ENCODE results near the gene SSH3. TPM values are rescaled to one million over a fixed set of nuclear protein-coding genes. Genes with fewer than 3 reads are reported as not detected.

SSH3 gene, protein sequence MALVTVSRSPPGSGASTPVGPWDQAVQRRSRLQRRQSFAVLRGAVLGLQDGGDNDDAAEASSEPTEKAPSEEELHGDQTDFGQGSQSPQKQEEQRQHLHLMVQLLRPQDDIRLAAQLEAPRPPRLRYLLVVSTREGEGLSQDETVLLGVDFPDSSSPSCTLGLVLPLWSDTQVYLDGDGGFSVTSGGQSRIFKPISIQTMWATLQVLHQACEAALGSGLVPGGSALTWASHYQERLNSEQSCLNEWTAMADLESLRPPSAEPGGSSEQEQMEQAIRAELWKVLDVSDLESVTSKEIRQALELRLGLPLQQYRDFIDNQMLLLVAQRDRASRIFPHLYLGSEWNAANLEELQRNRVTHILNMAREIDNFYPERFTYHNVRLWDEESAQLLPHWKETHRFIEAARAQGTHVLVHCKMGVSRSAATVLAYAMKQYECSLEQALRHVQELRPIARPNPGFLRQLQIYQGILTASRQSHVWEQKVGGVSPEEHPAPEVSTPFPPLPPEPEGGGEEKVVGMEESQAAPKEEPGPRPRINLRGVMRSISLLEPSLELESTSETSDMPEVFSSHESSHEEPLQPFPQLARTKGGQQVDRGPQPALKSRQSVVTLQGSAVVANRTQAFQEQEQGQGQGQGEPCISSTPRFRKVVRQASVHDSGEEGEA
- 24.4 and 30.8 TPM in 2 replicates for total RNA-seq

DNA sequence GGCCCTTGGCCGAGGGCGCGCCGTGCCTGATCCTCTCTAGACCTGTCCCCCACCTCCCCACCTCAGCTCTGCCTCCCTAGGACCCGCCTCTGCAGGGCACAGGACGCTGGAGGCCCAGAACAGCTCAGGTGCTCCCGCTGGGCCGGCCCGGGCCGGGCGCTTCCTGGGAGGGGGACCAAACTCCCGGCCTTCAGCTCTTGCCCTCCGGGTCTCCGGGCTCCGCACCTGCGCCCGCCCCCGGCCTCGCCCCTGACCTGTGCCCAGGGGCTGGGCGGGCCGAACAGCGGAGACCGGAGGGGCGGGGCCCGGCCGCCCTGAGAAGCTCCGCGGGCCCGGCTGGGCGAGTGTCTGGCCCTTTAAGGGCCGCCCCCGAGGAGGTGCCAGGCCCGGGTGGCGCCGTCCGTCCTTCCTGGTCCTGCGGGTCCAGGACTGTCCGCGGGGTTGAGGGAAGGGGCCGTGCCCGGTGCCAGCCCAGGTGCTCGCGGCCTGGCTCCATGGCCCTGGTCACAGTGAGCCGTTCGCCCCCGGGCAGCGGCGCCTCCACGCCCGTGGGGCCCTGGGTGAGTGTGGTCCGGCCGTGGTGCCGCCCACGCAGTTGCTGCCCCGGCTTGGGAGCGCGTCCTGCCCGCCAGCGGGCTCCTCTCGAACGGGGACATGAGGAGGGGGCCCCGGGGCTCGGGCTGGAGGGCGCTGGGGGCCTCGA lies at the start of gene SSH3:
TSS of gene SSH3 (plus strand) at position 399 of the 703 bp plus-strand sequence. CDS start at position 495, 96 bp downstream.

DNA sequence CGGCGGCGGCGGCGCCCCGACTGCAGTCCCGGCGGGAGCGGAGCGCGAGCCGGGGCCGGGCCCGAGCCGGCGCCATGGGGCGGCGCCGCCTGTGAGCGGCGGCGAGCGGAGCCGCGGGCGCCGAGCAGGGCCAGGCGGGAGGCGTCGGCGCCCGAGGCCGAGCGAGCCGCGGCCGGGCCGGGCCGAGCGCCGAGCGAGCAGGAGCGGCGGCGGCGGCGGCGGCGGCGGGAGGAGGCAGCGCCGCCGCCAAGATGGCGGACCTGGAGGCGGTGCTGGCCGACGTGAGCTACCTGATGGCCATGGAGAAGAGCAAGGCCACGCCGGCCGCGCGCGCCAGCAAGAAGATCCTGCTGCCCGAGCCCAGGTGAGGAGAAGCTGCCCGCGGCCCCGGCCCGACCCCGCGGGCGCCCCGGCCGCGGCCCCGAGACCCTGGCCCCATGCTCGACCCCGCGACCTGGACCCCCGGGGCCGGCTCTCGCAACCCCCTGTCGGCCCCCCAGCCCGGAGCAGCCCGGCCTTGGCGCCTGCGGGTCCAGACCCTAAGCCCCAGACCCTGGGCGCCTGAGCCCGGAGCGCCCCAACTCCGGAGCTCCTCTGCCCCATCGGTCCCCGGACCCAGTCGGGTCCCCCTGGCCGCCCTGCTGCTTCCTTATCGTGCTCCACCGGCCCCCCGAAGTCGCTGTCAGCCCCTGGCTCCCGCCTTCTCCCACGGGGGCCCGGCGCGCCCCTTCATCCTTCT lies 36.7 kb upstream of the SSH3 start, which contains the start of gene GRK2:
TSS of gene GRK2 (plus strand) at position 25 of the 739 bp plus-strand sequence. CDS start at position 252, 227 bp downstream.

DNA sequence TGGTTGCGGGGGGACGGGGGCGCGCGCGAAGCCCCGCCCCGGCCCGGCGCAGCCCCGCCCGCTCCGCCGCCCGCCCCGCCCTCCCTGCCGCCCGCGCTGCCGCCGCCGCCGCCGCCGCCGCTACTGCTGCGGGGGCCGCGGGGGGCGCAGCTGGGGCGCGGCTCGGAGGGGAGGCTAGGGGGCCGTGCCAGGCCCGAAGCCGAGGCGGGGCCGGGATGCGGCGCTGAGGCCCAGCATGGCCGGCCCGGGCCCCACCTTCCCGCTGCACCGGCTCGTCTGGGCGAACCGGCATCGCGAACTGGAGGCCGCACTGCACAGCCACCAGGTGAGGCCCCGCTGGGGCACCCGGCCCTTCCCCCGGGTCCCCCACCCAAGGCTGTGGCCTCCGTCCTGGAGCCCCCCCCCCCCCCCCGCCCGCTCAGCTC lies 14.1 kb upstream of the SSH3 start, which contains the start of gene ANKRD13D:
TSS of gene ANKRD13D (plus strand) at position 78 of the 425 bp plus-strand sequence. CDS start at position 236, 158 bp downstream.

DNA sequence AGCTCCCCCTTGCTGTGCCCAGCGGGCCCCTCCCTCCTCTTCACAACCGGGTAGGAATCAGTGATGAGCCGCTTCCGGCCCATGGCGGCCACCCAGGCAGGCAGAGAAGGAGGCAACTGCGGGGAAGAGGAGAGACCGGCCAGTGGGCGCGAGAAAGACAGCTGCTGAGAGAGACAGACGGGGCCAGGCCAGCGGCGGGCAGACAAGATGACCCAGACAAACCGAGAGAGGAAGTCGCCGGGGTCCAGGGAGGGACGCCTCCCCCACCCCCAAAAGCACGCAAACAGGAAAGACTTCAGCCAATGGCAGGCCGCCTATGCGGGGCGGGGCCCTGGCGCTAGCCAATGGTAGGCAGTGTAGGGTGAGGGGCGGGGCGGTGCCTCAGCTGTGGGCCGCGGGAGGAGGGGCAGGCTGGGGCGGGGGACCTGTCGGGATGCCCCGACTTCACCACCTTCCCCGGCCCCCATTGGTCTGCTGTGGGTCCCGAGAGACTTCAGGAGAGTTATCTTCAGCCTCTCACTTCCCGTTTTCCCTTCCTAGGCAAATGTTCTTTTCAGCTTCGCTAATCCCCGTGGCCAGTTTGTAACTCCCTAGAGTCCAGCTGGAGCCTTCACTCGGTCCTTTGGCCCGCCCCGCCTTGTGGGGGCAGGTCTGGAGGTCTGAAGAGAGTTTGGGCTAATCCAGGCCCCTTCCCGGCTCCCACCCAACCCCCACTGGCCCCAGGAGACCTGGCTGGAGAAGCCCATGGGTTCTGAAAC lies 50.2 kb downstream of the SSH3 start, which contains the start of gene POLD4:
TSS of gene POLD4 (minus strand) at position 230 of the 758 bp plus-strand sequence. CDS start at position 83, 147 bp downstream.

Other genes starting within 250 kb of the SSH3 start
- 9.7 and 20.2 TPM in 2 replicates for gene RHOD, start 246.7 kb upstream of the SSH3 start, total RNA-seq
- 52.6 and 52.8 TPM in 2 replicates for gene KDM2A, start 184.3 kb upstream of the SSH3 start, total RNA-seq
- gene GRK2, start 37.1 kb upstream of the SSH3 start, total RNA-seq, result 30.8 and 33.2 TPM in 2 replicates
- 26.0 and 36.9 TPM in 2 replicates for gene ANKRD13D, start 14.2 kb upstream of the SSH3 start, total RNA-seq
- 25.6 and 60.2 TPM in 2 replicates for gene POLD4, start 50.0 kb downstream of the SSH3 start, total RNA-seq
- 3.1 TPM in 2 replicates for gene CLCF1, start 70.1 kb downstream of the SSH3 start, total RNA-seq
- gene RAD9A, start 88.5 kb downstream of the SSH3 start, total RNA-seq, result 5.8 and 7.3 TPM in 2 replicates
- gene PPP1CA, start 98.3 kb downstream of the SSH3 start, total RNA-seq, result 128 and 198 TPM in 2 replicates
- under 0.01 TPM in 1 of 2 replicates, not detected in the other for gene TBC1D10C, start 100.6 kb downstream of the SSH3 start, total RNA-seq
- gene CARNS1, start 112.1 kb downstream of the SSH3 start, total RNA-seq, result 0.15 and 0.66 TPM in 2 replicates
- gene RPS6KB2, start 125.0 kb downstream of the SSH3 start, total RNA-seq, result 47.6 and 55.6 TPM in 2 replicates
- 0.50 and 1.3 TPM in 2 replicates for gene PTPRCAP, start 134.2 kb downstream of the SSH3 start, total RNA-seq
- gene CORO1B, start 139.9 kb downstream of the SSH3 start, total RNA-seq, result 134 and 212 TPM in 2 replicates
- gene GPR152, start 149.2 kb downstream of the SSH3 start, total RNA-seq, result 0.17 TPM in 1 of 2 replicates, not detected in the other
- not detected in 2 replicates for gene CABP4, start 151.8 kb downstream of the SSH3 start, total RNA-seq
- gene TMEM134, start 165.7 kb downstream of the SSH3 start, total RNA-seq, result 25.5 and 36.7 TPM in 2 replicates
- gene AIP, start 179.5 kb downstream of the SSH3 start, total RNA-seq, result 78.4 and 93.5 TPM in 2 replicates
- gene PITPNM1, start 201.8 kb downstream of the SSH3 start, total RNA-seq, result 19.2 and 23.0 TPM in 2 replicates
- gene CDK2AP2, start 204.6 kb downstream of the SSH3 start, total RNA-seq, result 14.8 and 15.2 TPM in 2 replicates
- gene CABP2, start 219.9 kb downstream of the SSH3 start, total RNA-seq, result not detected in 2 replicates